Measurements from ENCODE around the gene MTHFS. TPM values are rescaled to one million over a fixed set of nuclear protein-coding genes. Genes with fewer than 3 reads are reported as not detected.
A peak's percentile ranks its signal among the peaks of the same experiment; 100 is the strongest.

Gene MTHFS
- total RNA-seq, 6 donors from 2014 or later = 15.0 to 60.8 (median 33.8) TPM

GRCh38 chr15:79832367-79833120 is 64.3 kb downstream of the MTHFS start:
- H3K27ac ChIP-seq = no peak overlapping the region
- no peak for ATAC-seq (ENCODE audit: low FRiP score in 2 of 2)
- 88 to 100% methylated on average over 1 of the region's 1 CpG for WGBS, 2 donors
- DNase-seq = no peak
- H3K27me3 ChIP-seq = no peaks in the 10 kb centered on the region
- no peak overlapping the region for H3K4me3 ChIP-seq
- no peaks in the 10 kb centered on the region for H3K9me3 ChIP-seq
- TF ChIP-seq POLR2AphosphoS5 (IDR thresholded peaks at IDR 0.05) (no peak), EP300 (IDR thresholded peaks at IDR 0.05) (no peak), CTCF (IDR thresholded peaks at IDR 0.05) (no peak), POLR2A (IDR thresholded peaks at IDR 0.05) (no peak)
- peaks cover 0 to 6% (median 2%) of the 10 kb centered on the region in 4 donors for H3K4me1 ChIP-seq
- H3K36me3 ChIP-seq = no peaks in the 10 kb centered on the region

DNA sequence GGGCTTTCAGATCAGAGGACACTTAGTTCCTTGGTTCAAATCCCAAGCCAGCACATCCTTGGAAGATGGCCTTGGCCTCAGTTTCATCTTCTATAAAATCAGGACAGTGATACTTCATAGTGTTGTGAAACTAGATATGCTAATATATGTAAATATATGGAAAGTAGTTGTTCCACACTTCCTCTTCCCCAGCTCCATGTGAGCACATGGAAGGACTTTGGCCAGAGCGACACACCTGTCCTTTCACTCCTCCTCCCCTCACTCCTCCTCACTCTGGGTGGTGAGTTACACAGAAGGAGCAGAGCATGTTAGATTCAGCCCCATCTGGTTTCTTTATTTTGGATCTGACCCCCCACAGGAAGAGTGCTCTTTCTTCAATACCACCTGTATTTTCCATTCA is 65.2 kb downstream of the MTHFS start:
- H3K36me3 ChIP-seq = no peaks in the 10 kb centered on the region
- ATAC-seq (ENCODE audit: low FRiP score in 2 of 2) (no peak), DNase-seq (no peak)
- peaks cover 0 to 6% (median 2%) of the 10 kb centered on the region in 4 donors for H3K4me1 ChIP-seq
- H3K9me3 ChIP-seq = no peaks in the 10 kb centered on the region
- TF ChIP-seq CTCF (IDR thresholded peaks at IDR 0.05) (no peak), POLR2A (IDR thresholded peaks at IDR 0.05) (no peak), EP300 (IDR thresholded peaks at IDR 0.05) (no peak), POLR2AphosphoS5 (IDR thresholded peaks at IDR 0.05) (no peak)
- H3K27me3 ChIP-seq = no peaks in the 10 kb centered on the region
- H3K27ac ChIP-seq = no peak overlapping the region
- no peak overlapping the region for H3K4me3 ChIP-seq
- 93 to 100% methylated on average over 1 of the region's 1 CpG for WGBS, 2 donors

GRCh38 chr15:79829950-79830349 is 66.9 kb downstream of the MTHFS start:
- TF ChIP-seq EP300 (IDR thresholded peaks at IDR 0.05) (no peak), POLR2A (IDR thresholded peaks at IDR 0.05) (no peak), CTCF (IDR thresholded peaks at IDR 0.05) (no peak), POLR2AphosphoS5 (IDR thresholded peaks at IDR 0.05) (no peak)
- no peaks in the 10 kb centered on the region for H3K27me3 ChIP-seq
- no peaks in the 10 kb centered on the region for H3K9me3 ChIP-seq
- 96 to 100% methylated on average over 7 to 14 of the region's 14 CpGs for WGBS, 2 donors
- peak in 1 of 2 donors; percentile 59 for DNase-seq
- no peak overlapping the region for H3K4me3 ChIP-seq
- H3K27ac ChIP-seq = no peak overlapping the region
- no peaks in the 10 kb centered on the region for H3K36me3 ChIP-seq
- ATAC-seq (ENCODE audit: low FRiP score in 2 of 2) = no peak
- peaks cover 0 to 3% (median 1%) of the 10 kb centered on the region in 4 donors for H3K4me1 ChIP-seq

GRCh38 chr15:79828447-79828846 is 68.4 kb downstream of the MTHFS start:
- no peak for TF ChIP-seq EP300 (IDR thresholded peaks at IDR 0.05)
- no peak for TF ChIP-seq POLR2A (IDR thresholded peaks at IDR 0.05)
- TF ChIP-seq CTCF (IDR thresholded peaks at IDR 0.05) = no peak
- no peak for TF ChIP-seq POLR2AphosphoS5 (IDR thresholded peaks at IDR 0.05)
- ATAC-seq (ENCODE audit: low FRiP score in 2 of 2) = no peak
- no peaks in the 10 kb centered on the region for H3K9me3 ChIP-seq
- H3K36me3 ChIP-seq = no peaks in the 10 kb centered on the region
- H3K4me1 ChIP-seq = no peaks in the 10 kb centered on the region
- no peak overlapping the region for H3K4me3 ChIP-seq
- H3K27me3 ChIP-seq = no peaks in the 10 kb centered on the region
- H3K27ac ChIP-seq = no peak overlapping the region
- no peak for DNase-seq

DNA sequence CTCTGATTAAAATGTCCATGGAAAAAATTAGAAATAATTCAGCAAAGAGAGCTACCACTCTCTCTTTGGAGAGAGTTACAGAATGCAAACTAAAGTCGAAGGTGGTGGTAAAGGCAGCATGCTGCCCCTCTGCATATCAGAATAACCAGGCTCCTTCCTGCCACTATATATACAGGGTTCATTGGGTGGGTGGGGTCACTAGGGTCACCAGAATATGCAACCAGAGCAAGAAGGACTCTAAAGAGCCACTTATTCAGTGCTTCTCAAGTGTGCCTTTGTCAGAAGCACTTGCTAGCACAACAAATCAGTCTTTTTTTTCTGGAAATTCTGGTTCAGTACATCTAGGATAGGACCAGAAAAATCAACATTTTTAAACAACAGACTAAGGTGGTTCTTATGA is 70.0 kb downstream of the MTHFS start:
- no peaks in the 10 kb centered on the region for H3K9me3 ChIP-seq
- H3K27ac ChIP-seq = no peak overlapping the region
- TF ChIP-seq EP300 (IDR thresholded peaks at IDR 0.05) (no peak), POLR2A (IDR thresholded peaks at IDR 0.05) (no peak), CTCF (IDR thresholded peaks at IDR 0.05) (no peak), POLR2AphosphoS5 (IDR thresholded peaks at IDR 0.05) (no peak)
- ATAC-seq (ENCODE audit: low FRiP score in 2 of 2) = no peak
- H3K36me3 ChIP-seq = no peaks in the 10 kb centered on the region
- H3K27me3 ChIP-seq = no peaks in the 10 kb centered on the region
- no peak overlapping the region for H3K4me3 ChIP-seq
- WGBS, 2 donors = 56 to 59% methylated on average over 1 of the region's 1 CpG
- DNase-seq = no peak
- H3K4me1 ChIP-seq = no peaks in the 10 kb centered on the region
